Testis (tissue), 2 donors: ENCODE measurements around the gene P2RY8.

Experiments
- CTCF ChIP-seq, 3 experiments: fragments of 450-650 bp in 2 of 3; fragments of 200-600 bp in 1 of 3; sonication (generic) in 1 of 3; IDR thresholded peaks; one replicate each; pipeline ENCODE4 v1.5.1; 2016 to 2019; ENCODE audit warnings: antibody characterized with exemption in 3 of 3, mild to moderate bottlenecking in 2 of 3, moderate library complexity in 1 of 3
- POLR2A ChIP-seq: fragments of 450-650 bp; IDR thresholded peaks from one replicate; pipeline ENCODE4 v1.6.1; 2017; ENCODE audit warnings: antibody characterized with exemption, mild to moderate bottlenecking, moderate library complexity

GRCh38 chrX:1542994-1543725 is 6.2 kb upstream of the P2RY8 start:
- TF ChIP-seq CTCF (IDR thresholded peaks at IDR 0.05) = no peak
- no peak for TF ChIP-seq POLR2A
